ENCODE results near the gene ZRANB1.

The ZRANB1 gene

DNA sequence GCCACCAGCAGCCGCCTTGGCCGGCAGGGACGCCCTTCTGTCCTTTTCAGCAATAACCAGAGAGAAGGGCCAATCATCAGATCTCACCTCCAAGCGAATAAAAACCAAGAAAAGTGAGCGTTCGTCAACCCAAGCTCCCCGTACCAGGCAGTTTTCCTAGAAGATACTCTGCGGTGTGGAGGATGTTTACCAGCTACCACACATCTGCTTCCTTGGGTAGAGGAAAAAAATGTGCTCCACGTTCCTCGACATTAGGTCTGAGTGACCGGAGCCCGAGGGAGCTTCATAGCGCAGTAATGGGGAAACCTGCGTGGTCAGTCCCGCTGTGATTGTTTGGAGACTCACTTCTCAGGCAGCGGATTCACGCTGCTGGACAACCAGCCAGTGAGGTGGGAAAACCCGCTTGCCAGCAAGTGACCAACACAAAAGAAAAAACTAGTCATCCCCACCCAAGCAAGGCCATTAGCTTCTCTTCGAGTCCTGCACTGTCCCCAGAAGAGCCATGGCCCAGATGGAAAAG, 73.0 kb downstream of the ZRANB1 start:
- Mint-ChIP-seq H3K36me3 (no peaks in the 10 kb centered on the region), H3K4me3 (no peak overlapping the region), H3K9me3 (peaks cover 4% of the 10 kb centered on the region), H3K27me3 (peaks cover 15% of the 10 kb centered on the region), H3K4me1 (no peaks in the 10 kb centered on the region), H3K27ac (no peak overlapping the region)
- ATAC-seq (ENCODE audit: low read depth) (no peak), DNase-seq (ENCODE audit: low spot score in 2 of 2) (no peak)

DNA sequence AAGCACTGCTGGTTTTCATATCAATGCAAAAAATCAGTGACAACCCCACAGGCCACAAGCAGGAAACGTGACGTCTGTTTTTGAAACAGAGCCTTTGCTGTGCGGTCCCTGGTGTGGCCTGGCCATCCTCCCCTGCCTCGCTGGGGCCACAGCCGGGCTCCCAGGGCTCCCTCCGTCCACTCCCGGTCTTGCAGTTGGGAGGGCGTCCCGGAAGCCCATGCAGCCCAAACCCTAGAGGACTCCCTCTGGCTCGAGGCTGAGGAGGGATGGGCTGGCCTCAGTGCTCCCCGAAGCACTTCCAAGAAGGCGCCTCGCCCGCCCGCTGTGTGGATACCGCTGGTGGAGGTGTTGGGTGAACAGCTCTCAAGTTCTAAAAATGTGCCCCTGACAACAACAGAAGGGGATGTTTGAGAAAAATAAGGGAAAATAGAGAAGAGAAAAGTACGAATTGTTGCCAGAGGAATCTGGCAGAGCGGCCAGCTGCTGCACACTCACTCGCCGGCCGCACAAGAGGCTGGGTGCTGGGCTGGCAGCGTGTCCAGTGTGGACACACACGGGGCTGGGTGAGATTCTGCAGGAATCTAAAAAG, 73.5 kb downstream of the ZRANB1 start:
- no peak overlapping the region for H3K27ac Mint-ChIP-seq
- H3K4me3 Mint-ChIP-seq = no peak overlapping the region
- H3K9me3 Mint-ChIP-seq = peaks cover 4% of the 10 kb centered on the region
- DNase-seq (ENCODE audit: low spot score in 2 of 2) (no peak), ATAC-seq (ENCODE audit: low read depth) (no peak)
- no peaks in the 10 kb centered on the region for H3K36me3 Mint-ChIP-seq
- no peaks in the 10 kb centered on the region for H3K4me1 Mint-ChIP-seq
- peaks cover 15% of the 10 kb centered on the region for H3K27me3 Mint-ChIP-seq

DNA sequence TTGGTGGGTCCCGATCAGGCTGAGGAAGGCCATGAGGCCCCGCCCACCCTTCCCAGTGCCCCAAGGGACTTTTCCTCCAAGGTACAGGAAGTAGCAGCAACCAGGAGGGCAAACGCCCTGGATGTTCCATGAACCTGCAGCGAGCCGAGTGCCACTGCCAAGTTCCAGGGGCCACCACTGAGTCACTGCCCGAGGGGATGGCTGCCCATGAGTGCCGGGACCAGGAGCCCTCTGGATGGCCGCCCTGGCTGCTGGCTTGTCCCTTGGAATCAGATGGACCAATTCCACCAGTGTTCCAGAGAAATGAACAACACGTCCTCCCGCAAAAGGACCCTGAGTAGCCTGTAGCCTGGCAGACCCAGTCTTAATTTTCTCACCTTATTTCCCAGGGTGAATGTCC, 74.2 kb downstream of the ZRANB1 start:
- peaks cover 4% of the 10 kb centered on the region for H3K9me3 Mint-ChIP-seq
- H3K36me3 Mint-ChIP-seq = no peaks in the 10 kb centered on the region
- H3K4me1 Mint-ChIP-seq = no peaks in the 10 kb centered on the region
- H3K27ac Mint-ChIP-seq = no peak overlapping the region
- H3K27me3 Mint-ChIP-seq = peaks cover 17% of the 10 kb centered on the region
- H3K4me3 Mint-ChIP-seq = no peak overlapping the region
- DNase-seq (ENCODE audit: low spot score in 2 of 2) (no peak), ATAC-seq (ENCODE audit: low read depth) (no peak)

DNA sequence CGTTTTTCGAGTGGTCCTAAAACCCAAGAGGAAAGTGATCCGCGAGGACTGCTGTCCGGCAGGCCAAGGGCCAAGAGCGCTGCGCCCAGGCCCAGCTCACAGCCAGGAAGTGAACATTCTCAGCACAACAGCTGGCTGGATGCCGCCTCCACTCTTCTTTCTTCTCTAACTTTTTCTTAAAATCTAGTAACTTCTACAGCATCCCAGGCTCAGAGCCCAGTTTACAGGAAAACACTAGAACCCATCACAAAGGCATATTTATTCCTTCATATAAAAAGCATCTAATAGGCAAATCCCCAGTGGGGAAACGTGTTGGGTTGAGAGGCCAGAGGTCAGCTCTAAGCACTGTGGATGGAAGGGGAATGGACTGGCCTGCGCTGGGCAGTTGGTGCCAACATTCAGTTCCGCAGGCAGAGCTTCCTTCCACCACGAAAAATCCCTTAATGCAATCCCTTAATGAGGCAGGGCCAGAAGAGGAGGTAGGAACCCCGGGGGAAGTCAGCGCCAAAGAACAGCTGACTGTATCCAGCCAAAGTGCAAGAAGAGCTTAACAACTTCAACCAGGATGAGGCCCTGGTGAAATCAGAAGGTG, 74.8 kb downstream of the ZRANB1 start:
- no peak for DNase-seq (ENCODE audit: low spot score in 2 of 2)
- no peak for ATAC-seq (ENCODE audit: low read depth)
- Mint-ChIP-seq H3K9me3 (peaks cover 4% of the 10 kb centered on the region), H3K27me3 (peaks cover 17% of the 10 kb centered on the region), H3K4me3 (no peak overlapping the region), H3K27ac (no peak overlapping the region), H3K4me1 (no peaks in the 10 kb centered on the region), H3K36me3 (no peaks in the 10 kb centered on the region)

DNA sequence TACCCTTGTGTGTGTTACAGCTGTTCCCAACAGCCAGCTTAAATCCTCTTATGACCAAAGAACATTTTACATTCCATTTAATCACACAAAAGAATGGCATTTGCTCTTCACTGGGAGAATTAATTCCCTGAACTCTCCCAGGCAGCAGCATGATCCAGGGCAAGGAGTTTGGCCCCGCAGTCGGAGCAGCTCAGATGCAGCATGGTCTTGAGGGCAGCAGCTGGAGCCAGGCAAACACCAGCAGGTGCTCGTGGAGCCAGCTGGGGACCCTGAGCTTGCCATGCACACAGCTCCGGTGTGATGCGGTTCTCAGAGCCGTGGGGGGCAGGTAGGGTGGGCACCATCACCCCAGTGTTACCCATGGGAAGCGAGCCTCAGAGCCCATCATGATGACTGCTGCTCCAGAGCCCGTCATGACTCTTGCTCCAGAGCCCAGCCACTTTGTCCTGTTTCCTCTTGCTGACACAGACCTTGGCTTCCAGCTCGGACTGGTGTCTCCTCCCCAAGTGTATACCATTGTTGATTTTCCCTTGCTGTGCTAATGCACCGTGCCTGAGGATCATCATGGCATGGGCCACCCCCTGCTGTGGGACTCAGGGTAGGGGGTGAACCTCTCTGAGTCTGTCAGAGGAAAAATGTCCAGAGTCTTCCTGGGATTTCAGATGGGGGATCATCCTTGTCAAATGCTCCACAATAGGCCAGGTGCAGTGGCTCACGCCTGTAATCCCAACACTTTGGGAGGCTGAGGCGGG, 75.8 kb downstream of the ZRANB1 start:
- Mint-ChIP-seq H3K36me3 (no peaks in the 10 kb centered on the region), H3K27me3 (peaks cover 20% of the 10 kb centered on the region), H3K27ac (no peak overlapping the region), H3K4me1 (no peaks in the 10 kb centered on the region), H3K9me3 (peaks cover 4% of the 10 kb centered on the region), H3K4me3 (no peak overlapping the region)
- DNase-seq (ENCODE audit: low spot score in 2 of 2) = no peak
- ATAC-seq (ENCODE audit: low read depth) = no peak

DNA sequence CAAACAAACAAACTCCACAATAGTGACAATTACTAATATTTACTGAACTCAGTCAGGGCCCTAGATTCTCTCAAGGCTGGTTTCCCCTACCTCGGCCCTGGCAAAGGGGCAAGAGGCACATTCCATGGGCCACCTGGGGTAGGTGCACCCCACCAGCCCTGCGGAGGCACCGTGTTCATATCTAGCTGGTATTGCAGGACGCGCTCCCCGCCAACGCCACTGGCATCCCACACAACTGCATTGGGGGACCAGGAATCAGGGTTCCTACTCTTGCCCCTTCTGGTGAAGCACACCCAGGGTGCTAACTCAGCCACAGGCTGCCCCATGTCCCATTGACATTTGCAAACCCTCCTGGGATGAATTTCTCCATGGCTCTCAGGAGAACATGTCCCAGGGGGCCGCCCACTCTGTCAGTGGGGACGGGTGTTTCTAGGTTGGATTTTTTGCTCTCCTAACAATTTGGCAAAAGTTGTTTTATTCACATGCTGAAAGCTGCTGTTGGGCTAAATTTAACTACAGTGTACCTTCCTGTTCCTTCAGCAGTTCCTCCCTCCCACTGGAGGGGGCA, 76.7 kb downstream of the ZRANB1 start:
- H3K4me3 Mint-ChIP-seq = no peak overlapping the region
- H3K4me1 Mint-ChIP-seq = no peaks in the 10 kb centered on the region
- H3K36me3 Mint-ChIP-seq = no peaks in the 10 kb centered on the region
- DNase-seq (ENCODE audit: low spot score in 2 of 2) (no peak), ATAC-seq (ENCODE audit: low read depth) (no peak)
- no peak overlapping the region for H3K27ac Mint-ChIP-seq
- peaks cover 4% of the 10 kb centered on the region for H3K9me3 Mint-ChIP-seq
- peaks cover 23% of the 10 kb centered on the region for H3K27me3 Mint-ChIP-seq

DNA sequence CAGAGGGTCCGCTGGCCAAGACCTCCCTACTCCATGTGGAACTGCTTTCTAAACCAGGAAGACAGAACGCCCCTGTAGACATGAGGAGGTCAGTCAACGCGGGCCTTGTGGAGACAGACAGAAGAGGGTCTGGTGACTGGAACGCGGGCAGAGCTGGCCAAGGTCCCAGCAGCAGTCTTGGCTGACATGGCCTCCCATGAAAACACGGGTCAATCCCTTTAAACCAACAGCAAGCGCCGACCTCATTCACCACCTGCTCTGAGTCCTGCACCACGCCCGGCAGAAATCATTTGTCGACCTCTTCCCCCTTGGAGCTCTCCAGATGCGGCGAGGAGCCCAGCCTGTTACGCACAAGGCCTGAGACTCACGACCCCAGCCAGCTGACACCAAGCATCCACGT, 78.5 kb downstream of the ZRANB1 start:
- peaks cover 4% of the 10 kb centered on the region for H3K9me3 Mint-ChIP-seq
- ATAC-seq (ENCODE audit: low read depth) = no peak
- H3K27me3 Mint-ChIP-seq = peaks cover 26% of the 10 kb centered on the region

DNA sequence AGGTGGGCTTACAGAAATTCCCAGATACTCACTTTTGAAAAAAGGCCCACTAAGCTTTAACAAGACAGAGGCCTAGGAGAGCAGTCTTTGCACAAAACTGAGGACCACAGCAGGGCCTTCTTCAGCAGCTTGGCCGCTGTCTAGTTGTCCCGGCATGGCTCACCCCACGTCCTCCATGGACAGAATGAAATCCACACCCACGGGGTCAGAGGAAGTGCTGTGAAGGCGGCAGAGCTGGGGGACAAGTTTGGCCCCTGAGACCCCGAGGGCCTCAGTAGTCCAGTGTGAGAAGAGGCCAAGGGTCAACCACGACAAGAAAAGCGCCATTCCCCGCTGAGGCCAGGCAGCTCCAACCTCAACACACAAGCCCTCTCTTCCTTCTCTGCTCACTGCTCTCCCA, 78.9 kb downstream of the ZRANB1 start:
- Mint-ChIP-seq H3K27me3 (peaks cover 26% of the 10 kb centered on the region), H3K27ac (no peak overlapping the region), H3K4me1 (peaks cover 16% of the 10 kb centered on the region), H3K9me3 (peaks cover 4% of the 10 kb centered on the region), H3K4me3 (no peak overlapping the region), H3K36me3 (no peaks in the 10 kb centered on the region)
- DNase-seq (ENCODE audit: low spot score in 2 of 2) (no peak), ATAC-seq (ENCODE audit: low read depth) (no peak)

More for the DNA sequence above, 78.5 kb downstream of the ZRANB1 start:
- Mint-ChIP-seq H3K4me1 (peaks cover 14% of the 10 kb centered on the region), H3K36me3 (no peaks in the 10 kb centered on the region), H3K4me3 (no peak overlapping the region), H3K27ac (no peak overlapping the region)
- no peak for DNase-seq (ENCODE audit: low spot score in 2 of 2)

DNA sequence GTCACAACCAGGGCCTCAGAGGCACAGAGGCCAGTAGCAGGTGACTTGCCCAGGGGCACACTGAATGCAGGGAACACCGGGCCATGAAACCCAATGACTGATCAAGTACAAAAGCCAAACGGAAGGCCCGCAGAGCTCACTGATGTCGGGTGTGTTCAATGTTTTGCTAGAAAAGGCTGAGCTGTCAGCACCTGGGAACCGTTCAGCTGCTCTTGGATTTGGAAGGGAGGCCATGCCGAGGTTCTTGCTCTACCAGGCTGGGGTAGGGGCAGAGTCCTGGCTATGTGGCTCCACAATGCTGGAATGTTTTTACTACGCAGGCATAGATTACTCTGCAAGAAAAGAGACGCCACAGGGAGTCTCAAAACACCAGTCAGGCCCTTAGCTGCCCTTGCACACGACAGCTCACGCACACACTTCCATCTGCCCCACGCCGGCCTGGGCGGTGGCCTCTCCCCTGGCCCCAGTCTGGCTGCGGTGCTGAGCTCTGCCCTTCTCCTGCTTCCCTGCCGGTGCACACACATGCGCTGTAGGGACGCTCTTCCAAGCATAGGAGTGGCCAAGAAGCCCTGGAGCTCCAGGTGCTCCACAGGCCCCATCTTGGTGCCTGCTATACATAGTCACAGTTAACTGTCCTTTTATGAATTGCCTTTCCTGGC, 79.9 kb downstream of the ZRANB1 start:
- Mint-ChIP-seq H3K4me3 (no peak overlapping the region), H3K4me1 (peaks cover 16% of the 10 kb centered on the region), H3K36me3 (no peaks in the 10 kb centered on the region), H3K27ac (no peak overlapping the region), H3K9me3 (peaks cover 4% of the 10 kb centered on the region), H3K27me3 (peaks cover 24% of the 10 kb centered on the region)
- no peak for ATAC-seq (ENCODE audit: low read depth)
- DNase-seq (ENCODE audit: low spot score in 2 of 2) = no peak

DNA sequence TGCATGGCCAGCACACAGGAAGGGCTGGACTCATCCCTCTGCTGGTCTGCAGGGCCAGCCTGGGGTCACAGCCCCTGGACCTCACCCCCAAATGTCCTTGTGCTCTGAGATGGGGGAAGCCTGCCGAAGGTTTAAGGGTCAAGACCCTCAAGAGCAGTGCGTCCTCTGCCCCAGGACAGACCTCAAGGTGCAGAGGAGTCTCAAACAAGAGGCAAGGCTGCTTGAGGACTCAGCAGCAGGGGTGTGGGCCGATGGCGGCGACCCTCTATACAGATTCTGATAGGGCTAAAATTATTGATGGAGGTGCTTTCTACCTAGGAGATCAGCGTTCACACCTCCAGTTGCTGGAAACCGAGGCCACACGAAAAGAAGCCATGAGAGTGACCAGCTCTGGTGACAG, 80.7 kb downstream of the ZRANB1 start:
- DNase-seq (ENCODE audit: low spot score in 2 of 2) = no peak
- peaks cover 4% of the 10 kb centered on the region for H3K9me3 Mint-ChIP-seq
- H3K27me3 Mint-ChIP-seq = peaks cover 22% of the 10 kb centered on the region
- ATAC-seq (ENCODE audit: low read depth) = no peak
- H3K36me3 Mint-ChIP-seq = no peaks in the 10 kb centered on the region
- peaks cover 16% of the 10 kb centered on the region for H3K4me1 Mint-ChIP-seq
- H3K27ac Mint-ChIP-seq = no peak overlapping the region
- H3K4me3 Mint-ChIP-seq = no peak overlapping the region

DNA sequence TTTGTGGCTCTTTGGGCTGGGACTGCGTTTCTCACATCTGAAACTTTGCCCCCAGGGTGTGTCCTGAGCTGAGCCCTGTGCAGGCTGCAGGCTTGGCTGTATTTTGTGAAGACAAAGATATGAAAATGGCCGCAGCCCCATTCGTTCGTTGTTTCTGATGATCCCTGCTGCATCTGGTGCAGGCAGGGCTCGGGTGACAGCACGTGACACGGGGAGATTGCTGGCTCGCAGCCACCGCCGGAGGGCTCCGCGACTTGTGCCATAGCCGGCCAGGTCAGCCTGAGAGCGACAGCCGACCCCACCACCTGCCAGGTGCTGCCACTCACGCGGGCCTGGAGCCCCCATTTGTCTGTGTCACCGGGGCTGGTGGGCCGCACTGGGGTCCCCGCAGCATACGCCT, 81.3 kb downstream of the ZRANB1 start:
- ATAC-seq (ENCODE audit: low read depth) = no peak
- H3K4me1 Mint-ChIP-seq = peaks cover 16% of the 10 kb centered on the region
- H3K27ac Mint-ChIP-seq = no peak overlapping the region
- peaks cover 4% of the 10 kb centered on the region for H3K9me3 Mint-ChIP-seq
- no peak for DNase-seq (ENCODE audit: low spot score in 2 of 2)
- H3K4me3 Mint-ChIP-seq = no peak overlapping the region
- no peaks in the 10 kb centered on the region for H3K36me3 Mint-ChIP-seq
- H3K27me3 Mint-ChIP-seq = peaks cover 20% of the 10 kb centered on the region

DNA sequence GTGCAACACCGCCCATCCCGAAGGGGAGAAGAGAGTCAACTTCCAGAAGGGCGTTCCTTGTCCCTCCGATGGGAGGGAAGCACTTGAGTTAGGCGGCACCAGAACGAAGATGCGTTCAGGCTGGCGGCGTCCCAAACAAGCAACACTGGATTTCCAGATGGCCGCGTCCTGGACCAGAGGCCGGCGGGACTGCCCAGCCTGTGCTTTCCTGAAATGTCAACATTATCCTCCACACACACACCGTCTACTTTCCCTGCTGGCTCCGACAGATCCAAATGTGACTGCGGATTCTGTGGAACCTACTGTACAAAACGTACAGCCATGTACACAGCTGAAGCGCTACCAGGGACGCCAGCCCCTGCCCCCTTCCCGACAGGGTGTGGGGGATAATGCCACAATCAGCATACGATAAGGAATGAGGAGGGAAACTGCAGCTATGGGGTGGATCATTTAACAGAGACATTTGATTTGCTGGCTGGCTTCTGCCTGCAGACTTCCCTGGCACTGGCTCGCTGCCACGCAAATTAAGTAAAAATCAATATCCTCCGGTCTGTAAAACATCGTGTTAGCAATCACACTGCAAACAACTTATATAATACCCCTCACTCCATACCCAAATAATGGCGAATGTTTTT, 82.1 kb downstream of the ZRANB1 start:
- H3K27ac Mint-ChIP-seq = no peak overlapping the region
- H3K36me3 Mint-ChIP-seq = no peaks in the 10 kb centered on the region
- DNase-seq (ENCODE audit: low spot score in 2 of 2) (no peak), ATAC-seq (ENCODE audit: low read depth) (no peak)
- peak overlapping the region; percentile 17 for H3K4me3 Mint-ChIP-seq
- H3K9me3 Mint-ChIP-seq = peaks cover 4% of the 10 kb centered on the region
- H3K27me3 Mint-ChIP-seq = peaks cover 17% of the 10 kb centered on the region
- H3K4me1 Mint-ChIP-seq = peaks cover 16% of the 10 kb centered on the region

DNA sequence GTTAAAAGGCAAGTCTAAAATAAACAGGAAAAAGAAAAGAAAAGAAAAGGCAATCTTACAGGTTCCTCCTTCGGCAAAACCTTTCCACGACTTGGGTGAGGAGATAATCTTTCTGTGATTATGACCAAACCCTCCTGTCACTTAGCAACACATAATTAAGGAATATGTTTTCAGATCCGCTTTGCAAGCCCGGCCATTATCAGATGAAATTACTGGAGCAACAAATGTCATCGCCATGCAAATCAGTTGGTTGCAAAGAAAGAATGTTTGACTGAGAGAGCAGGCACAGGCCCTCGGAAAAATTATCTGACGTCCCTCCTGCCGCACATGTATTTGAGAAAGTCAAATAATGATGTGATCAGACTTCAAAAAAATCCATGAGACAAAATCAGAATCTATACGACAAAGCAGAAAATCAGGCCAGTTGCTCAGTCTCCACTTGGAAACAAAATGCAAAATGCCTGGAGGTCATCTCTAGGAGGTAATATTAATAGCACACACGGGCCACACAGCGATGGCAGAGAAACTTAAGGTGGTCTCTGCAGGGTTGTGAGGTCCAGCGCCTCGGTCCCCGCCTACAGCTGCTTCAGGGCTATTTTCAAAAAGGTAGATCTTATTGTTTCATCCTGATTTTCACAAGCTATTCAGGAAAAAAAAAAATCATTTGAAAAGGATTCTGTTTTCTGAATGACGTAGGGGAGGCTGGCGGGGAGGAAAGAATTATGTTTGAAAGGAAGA, 82.7 kb downstream of the ZRANB1 start:
- no peaks in the 10 kb centered on the region for H3K9me3 Mint-ChIP-seq
- no peaks in the 10 kb centered on the region for H3K36me3 Mint-ChIP-seq
- DNase-seq (ENCODE audit: low spot score in 2 of 2) (no peak), ATAC-seq (ENCODE audit: low read depth) (peak; percentile 53)
- H3K27me3 Mint-ChIP-seq = peaks cover 14% of the 10 kb centered on the region
- no peak overlapping the region for H3K27ac Mint-ChIP-seq
- peak overlapping the region; percentile 17 for H3K4me3 Mint-ChIP-seq
- peaks cover 16% of the 10 kb centered on the region for H3K4me1 Mint-ChIP-seq
